Spleen (tissue), 7 donors: ENCODE results near the gene ODAD4.

Source experiments
- CTCF ChIP-seq, 11 experiments: fragments of 200-600 bp in 7 of 11; fragments of 450-650 bp in 4 of 11; sonication (generic) in 4 of 11; IDR thresholded peaks in 8 of 11; conservative IDR thresholded peaks in 3 of 11; 1 replicate in 7 of 11; 2 replicates in 4 of 11; pipeline versions ENCODE4 v1.4.0 to v1.8.0; 2016 to 2021; ENCODE audit warnings: antibody characterized with exemption in 11 of 11, inconsistent platforms in 4 of 11, mild to moderate bottlenecking in 1 of 11
- POLR2A ChIP-seq, 3 donors: fragments of 450-650 bp; IDR thresholded peaks; one replicate each; pipeline ENCODE4 v1.5.1; 2017; ENCODE audit warnings: antibody characterized with exemption in 3 of 3, mild to moderate bottlenecking in 1 of 3
- POLR2AphosphoS5 ChIP-seq, 3 donors: sonication (generic); formaldehyde crosslinking; IDR thresholded peaks; one replicate each; pipeline ENCODE4 v1.5.1; 2017; ENCODE audit warnings: antibody characterized with exemption in 3 of 3
- donor health status: DM: no; HTN: no; CAD: no; lungs with moderate emphysema.
- donor health status: DM: no; HTN: no; CAD: no.
- donor health status: DM: no; HTN: no; CAD: no.

DNA sequence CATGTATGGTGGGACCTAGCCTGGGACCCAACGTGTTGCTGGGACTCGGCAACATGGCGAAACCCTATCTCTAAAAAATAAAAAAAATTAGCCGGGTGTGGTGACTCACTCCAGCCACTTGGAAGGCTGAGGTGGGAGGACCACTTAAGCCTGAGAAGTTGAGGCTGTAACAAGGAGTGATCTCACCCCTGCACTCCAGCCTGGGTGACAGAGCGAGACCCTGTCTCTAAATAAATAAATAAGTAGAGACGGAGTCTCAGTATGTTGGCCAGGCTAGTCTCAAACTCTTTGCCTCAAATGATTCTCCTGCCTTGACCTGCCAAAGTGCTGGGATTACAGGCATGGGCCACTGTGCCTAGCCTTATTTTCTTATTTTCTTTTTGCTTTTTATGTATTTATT lies 26.1 kb downstream of the ODAD4 start:
- TF ChIP-seq CTCF (IDR thresholded peaks at IDR 0.05 in 8 of 11, conservative IDR thresholded peaks at IDR 0.05 in 3 of 11) (no peak), POLR2A (IDR thresholded peaks at IDR 0.05) (no peak), POLR2AphosphoS5 (IDR thresholded peaks at IDR 0.05) (no peak)
